GM10248 (cell line): ENCODE data around the gene NAP1L5.

Source experiments
- CTCF ChIA-PET: fragments of 300-600 bp; sonication (Branson Sonifier 250); formaldehyde crosslinking; extraction: SDS; loops from one replicate; lab custom pipeline; 2021; ENCODE audit warnings: antibody characterized with exemption; lab: Yijun Ruan, JAX
- POLR2A ChIA-PET: fragments of 350-650 bp; sonication (Branson Sonifier 250); formaldehyde crosslinking; extraction: SDS; loops from one replicate; lab custom pipeline; 2020; ENCODE audit warnings: antibody characterized with exemption; lab: Yijun Ruan, JAX
- DNase-seq: peaks from one replicate; pipeline ENCODE4 v3.0.0; 2012; ENCODE audit errors: extremely low spot score
- CTCF ChIP-seq: IDR thresholded peaks from 2 replicates; pipeline ENCODE4 v1.5.1; 2012; ENCODE audit warnings: mild to moderate bottlenecking, low read depth; ENCODE audit errors: extremely low read depth, missing control alignments, control extremely low read depth

Gene NAP1L5

GRCh38 chr4:88661739-88662138 lies 35.9 kb downstream of the NAP1L5 start:
- ChIA-PET POLR2A (no interaction called here), CTCF (interaction anchor here (1.1 to 4.5 kb wide), 3 partner anchors 11 to 122 kb away, joined by 4 to 22 read pairs (median 7); no protein-coding TSS in a partner anchor)
- TF ChIP-seq CTCF: no peak
- no peak for DNase-seq

- ChIA-PET POLR2A (no interaction called here), CTCF (interaction anchor here (2.7 to 4.5 kb wide), 2 partner anchors 17 to 121 kb away, joined by 7 to 22 read pairs; no protein-coding TSS in a partner anchor)
- DNase-seq: no peak
- no peak for TF ChIP-seq CTCF
Measured at GRCh38 chr4:88660446-88661294, 37.0 kb downstream of the NAP1L5 start.

- no peak for DNase-seq
- POLR2A ChIA-PET: no interaction called here
- no peak for TF ChIP-seq CTCF
- CTCF ChIA-PET: interaction anchor here (1.1 to 1.4 kb wide), 7 partner anchors 9 to 134 kb away, joined by 3 to 34 read pairs (median 7); no protein-coding TSS in a partner anchor
Measured at GRCh38 chr4:88659890-88660208, 37.8 kb downstream of the NAP1L5 start.

- peak; percentile 47 for DNase-seq
- CTCF ChIA-PET: interaction anchor here (0.7 to 1.4 kb wide), 16 partner anchors 8 to 628 kb away, joined by 3 to 34 read pairs (median 4); partner anchors contain the start of gene PYURF
- POLR2A ChIA-PET: no interaction called here
- TF ChIP-seq CTCF: peak; percentile 73
Measured at GRCh38 chr4:88659055-88659889, 38.4 kb downstream of the NAP1L5 start.

- ChIA-PET POLR2A (no interaction called here), CTCF (interaction anchor here (1.3 to 3.4 kb wide), 2 partner anchors 42 to 115 kb away, joined by 4 to 12 read pairs; no protein-coding TSS in a partner anchor)
- DNase-seq: no peak
- TF ChIP-seq CTCF: no peak
Measured at GRCh38 chr4:88655226-88655625, 42.4 kb downstream of the NAP1L5 start.

- TF ChIP-seq CTCF: no peak
- POLR2A ChIA-PET: no interaction called here
- CTCF ChIA-PET: interaction anchor here (0.7 to 3.4 kb wide), 5 partner anchors 12 to 114 kb away, joined by 3 to 12 read pairs (median 5); no protein-coding TSS in a partner anchor
- DNase-seq: no peak
Measured at GRCh38 chr4:88653371-88653946, 44.2 kb downstream of the NAP1L5 start.
